OCI-LY7 (cell line): Measurements from ENCODE around the gene ADAMTS2. TPM values are rescaled to one million over a fixed set of nuclear protein-coding genes. Genes with fewer than 3 reads are reported as not detected.

Experiments
- BruUV-seq: library from RNA; stranded (reverse); fragments of 400-500 nt; replicated peaks from 2 replicates; lab custom pipeline; 2021; lab: Mats Ljungman, UMichigan
- CTCF ChIA-PET: fragments of 300-600 bp; sonication (Branson Sonifier 250); formaldehyde crosslinking; loops from one replicate; lab custom pipeline; 2022; ENCODE audit warnings: antibody characterized with exemption; ENCODE audit not compliant: unreplicated experiment; lab: Charles Lee
- POLR2A ChIA-PET: fragments of 300-600 bp; sonication (Branson Sonifier 250); formaldehyde crosslinking; loops from one replicate; lab custom pipeline; 2022; ENCODE audit warnings: antibody characterized with exemption; lab: Charles Lee
- DNase-seq: peaks from one replicate; pipeline ENCODE4 v3.0.0-alpha.2; 2015; ENCODE audit warnings: low spot score
- H2AFZ ChIP-seq: fragments of 200-600 bp; sonication (generic), shearing (Covaris generic); 2 replicates; pipeline ENCODE4 v1.6.1; 2014; ENCODE audit warnings: mild to moderate bottlenecking, antibody characterized with exemption, low read length, moderate library complexity
- H3K27ac ChIP-seq: fragments of 200-600 bp; sonication (generic); 2 replicates; pipeline ENCODE4 v1.5.1; 2014; ENCODE audit warnings: mixed run types, low read depth, mild to moderate bottlenecking, moderate library complexity, low read length, inconsistent platforms; ENCODE audit not compliant: poor library complexity, severe bottlenecking
- H3K36me3 ChIP-seq: fragments of 200-600 bp; sonication (generic); 2 replicates; pipeline ENCODE4 v1.6.1; 2014; ENCODE audit warnings: mild to moderate bottlenecking, antibody characterized with exemption, low read length, moderate library complexity, mixed read lengths; ENCODE audit not compliant: insufficient read depth
- H3K4me1 ChIP-seq: fragments of 200-600 bp; sonication (generic); 2 replicates; pipeline ENCODE4 v1.5.1; 2014; ENCODE audit warnings: mild to moderate bottlenecking, low read length; ENCODE audit not compliant: insufficient read depth, poor library complexity, severe bottlenecking
- H3K4me2 ChIP-seq: fragments of 200-600 bp; sonication (generic); 2 replicates; pipeline ENCODE4 v1.6.1; 2014; ENCODE audit warnings: mild to moderate bottlenecking, low read length
- H3K4me3 ChIP-seq: fragments of 200-600 bp; sonication (generic); 2 replicates; pipeline ENCODE4 v1.5.1; 2014; ENCODE audit warnings: mild to moderate bottlenecking, low read depth, low read length; ENCODE audit not compliant: poor library complexity, severe bottlenecking
- H3K79me2 ChIP-seq: fragments of 200-600 bp; sonication (generic); 2 replicates; pipeline ENCODE4 v1.6.1; 2016; ENCODE audit warnings: low read depth, mild to moderate bottlenecking, low read length, moderate library complexity, mixed read lengths; ENCODE audit not compliant: insufficient read depth
- H3K9me2 ChIP-seq: fragments of 200-600 bp; sonication (generic); 2 replicates; pipeline ENCODE4 v1.6.1; 2016; ENCODE audit warnings: mild to moderate bottlenecking, low read length, mixed read lengths; ENCODE audit not compliant: insufficient read depth
- H3K9me3 ChIP-seq: fragments of 200-600 bp; sonication (generic); 2 replicates; pipeline ENCODE4 v1.6.1; 2014; ENCODE audit warnings: mild to moderate bottlenecking, mixed run types, low read length, mixed read lengths
- H4K20me1 ChIP-seq: fragments of 200-600 bp; sonication (generic); 2 replicates; pipeline ENCODE4 v1.6.1; 2014; ENCODE audit warnings: mild to moderate bottlenecking, antibody characterized with exemption, low read length, moderate library complexity, mixed read lengths; ENCODE audit not compliant: insufficient read depth
- EZH2phosphoT487 ChIP-seq: fragments of 200-600 bp; sonication (generic); IDR thresholded peaks from 2 replicates; pipeline ENCODE4 v1.6.1; 2018; ENCODE audit warnings: low read depth, borderline replicate concordance, mild to moderate bottlenecking, mixed run types, antibody characterized with exemption, low read length, moderate library complexity, mixed read lengths
- intact Hi-C: fragments of 100-400 bp; cut with micrococcal nuclease; formaldehyde crosslinking; loops from one replicate; pipeline ENCODE4 v1.10.0; 2022; ENCODE audit not compliant: unreplicated experiment
- total RNA-seq, 2 experiments: library from RNA; depleted of rRNA in 1 of 2; stranded (reverse); fragments of >200 nt in 1 of 2; shearing (Covaris generic) in 1 of 2; gene quantifications; 2 replicates each; pipeline ENCODE4 v1.2.3, GENCODE V29; 2014 to 2022
- TF ChIP-seq, protein P1 (sequence below): fragments of 200-600 bp; sonication (generic); conservative IDR thresholded peaks from 2 replicates; pipeline ENCODE4 v1.5.1; 2014; ENCODE audit warnings: mild to moderate bottlenecking, antibody characterized with exemption, low read length, moderate library complexity, mixed read lengths

Gene ADAMTS2
- total RNA-seq, 2 experiments from 2014 or later = not detected

DNA sequence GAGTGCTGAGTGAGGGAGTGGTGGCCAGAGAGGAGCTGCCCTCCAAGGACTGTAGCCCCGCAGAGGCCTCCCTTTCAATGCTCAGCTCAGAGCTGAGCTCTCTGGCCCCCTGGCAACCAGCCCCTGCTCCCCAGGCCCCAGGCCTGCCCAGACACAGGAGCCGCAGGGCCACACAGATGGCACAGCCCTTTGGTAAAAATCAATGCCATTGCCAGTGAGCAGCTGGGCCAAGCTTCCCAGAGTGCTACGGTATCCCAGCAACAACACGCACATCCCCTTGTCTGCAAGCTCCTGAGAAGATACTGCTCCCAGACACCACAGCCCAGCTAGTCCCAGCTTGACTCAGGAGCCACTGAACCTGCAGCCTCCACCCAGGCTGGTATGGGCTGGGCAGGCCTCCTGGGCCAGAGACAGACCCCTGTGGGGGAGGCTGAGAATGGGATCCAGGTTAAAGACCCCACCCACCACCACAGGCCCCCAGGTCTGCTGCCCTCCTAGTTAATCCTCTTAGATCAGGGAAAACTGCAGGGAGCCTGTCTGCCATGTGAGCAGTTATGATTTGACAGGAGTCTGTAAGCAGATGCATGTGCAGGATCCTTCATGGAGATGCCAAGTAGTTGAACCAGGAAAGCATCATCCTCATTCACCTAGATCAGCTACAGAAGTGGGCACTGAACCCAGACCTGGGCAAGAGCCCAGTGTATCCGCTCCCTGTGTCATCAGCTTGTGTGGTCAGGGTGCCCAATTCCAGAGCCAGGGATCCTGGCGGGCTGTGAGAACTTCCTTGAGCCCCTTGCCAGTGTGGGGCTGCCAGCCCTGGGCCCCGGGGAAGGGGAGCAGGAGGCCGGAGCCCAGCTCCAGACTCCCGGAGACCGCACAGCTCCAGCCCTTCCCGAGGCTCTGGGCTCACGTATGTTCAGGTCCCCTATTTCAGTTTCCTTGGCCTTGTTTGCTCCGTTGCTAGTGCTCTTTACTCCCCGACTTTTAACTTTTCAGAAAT is 26.7 kb upstream of the ADAMTS2 start:
- CTCF ChIA-PET = no interaction called here
- intact Hi-C loops = no loop called here
- no peak for DNase-seq
- H3K4me1 ChIP-seq = no peaks in the 10 kb centered on the region
- H3K9me3 ChIP-seq = no peaks in the 10 kb centered on the region
- no peaks in the 10 kb centered on the region for H3K79me2 ChIP-seq
- no peaks in the 10 kb centered on the region for H3K9me2 ChIP-seq
- BruUV-seq = no TSS peak
- POLR2A ChIA-PET = no interaction called here
- H3K4me2 ChIP-seq = no peak overlapping the region
- H3K27ac ChIP-seq = no peak overlapping the region
- TF ChIP-seq, protein P1, sequence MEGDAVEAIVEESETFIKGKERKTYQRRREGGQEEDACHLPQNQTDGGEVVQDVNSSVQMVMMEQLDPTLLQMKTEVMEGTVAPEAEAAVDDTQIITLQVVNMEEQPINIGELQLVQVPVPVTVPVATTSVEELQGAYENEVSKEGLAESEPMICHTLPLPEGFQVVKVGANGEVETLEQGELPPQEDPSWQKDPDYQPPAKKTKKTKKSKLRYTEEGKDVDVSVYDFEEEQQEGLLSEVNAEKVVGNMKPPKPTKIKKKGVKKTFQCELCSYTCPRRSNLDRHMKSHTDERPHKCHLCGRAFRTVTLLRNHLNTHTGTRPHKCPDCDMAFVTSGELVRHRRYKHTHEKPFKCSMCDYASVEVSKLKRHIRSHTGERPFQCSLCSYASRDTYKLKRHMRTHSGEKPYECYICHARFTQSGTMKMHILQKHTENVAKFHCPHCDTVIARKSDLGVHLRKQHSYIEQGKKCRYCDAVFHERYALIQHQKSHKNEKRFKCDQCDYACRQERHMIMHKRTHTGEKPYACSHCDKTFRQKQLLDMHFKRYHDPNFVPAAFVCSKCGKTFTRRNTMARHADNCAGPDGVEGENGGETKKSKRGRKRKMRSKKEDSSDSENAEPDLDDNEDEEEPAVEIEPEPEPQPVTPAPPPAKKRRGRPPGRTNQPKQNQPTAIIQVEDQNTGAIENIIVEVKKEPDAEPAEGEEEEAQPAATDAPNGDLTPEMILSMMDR = no peak
- TF ChIP-seq EZH2phosphoT487 = no peak
- H4K20me1 ChIP-seq = no peaks in the 10 kb centered on the region
- H2AFZ ChIP-seq = no peak overlapping the region
- H3K4me3 ChIP-seq = no peak overlapping the region
- H3K36me3 ChIP-seq = no peaks in the 10 kb centered on the region

DNA sequence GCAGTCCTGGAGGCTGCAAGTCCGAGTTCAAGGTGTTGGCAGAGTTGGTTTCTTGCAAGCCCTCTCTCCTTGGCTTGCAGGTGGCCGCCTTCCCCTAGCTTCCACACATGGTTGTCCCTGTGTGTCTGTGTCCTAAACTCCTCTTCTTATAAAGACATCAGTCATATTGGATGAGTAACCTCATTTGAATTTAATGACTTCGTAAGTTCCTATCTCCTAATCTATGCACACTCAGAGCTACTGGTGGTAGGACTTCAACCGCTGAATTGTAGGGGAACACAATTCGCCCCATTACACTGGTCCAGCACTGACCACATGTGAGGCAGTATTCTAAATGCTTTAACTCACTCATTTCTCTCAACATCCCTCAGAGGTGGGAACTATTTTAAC is 25.9 kb upstream of the ADAMTS2 start:
- ChIA-PET CTCF (no interaction called here), POLR2A (no interaction called here)
- H3K27ac ChIP-seq = no peak overlapping the region
- no peaks in the 10 kb centered on the region for H3K4me1 ChIP-seq
- H2AFZ ChIP-seq = no peak overlapping the region
- no peaks in the 10 kb centered on the region for H3K9me3 ChIP-seq
- H3K4me2 ChIP-seq = no peak overlapping the region
- no peaks in the 10 kb centered on the region for H3K36me3 ChIP-seq
- no peaks in the 10 kb centered on the region for H4K20me1 ChIP-seq
- no TSS peak for BruUV-seq
- intact Hi-C loops = no loop called here
- H3K9me2 ChIP-seq = no peaks in the 10 kb centered on the region
- no peak for DNase-seq
- no peaks in the 10 kb centered on the region for H3K79me2 ChIP-seq
- no peak for TF ChIP-seq EZH2phosphoT487
- TF ChIP-seq, protein P1 = no peak
- no peak overlapping the region for H3K4me3 ChIP-seq
